NCI-H146 (cell line): Measurements from ENCODE around the gene CYB5D1.
"Not testable (repeated sequence)": the region's sequence is repeated elsewhere in the genome, so short reads cannot be mapped to it uniquely, and the experiment has no call there.

Experiments used
- DNase-seq: peaks from one replicate; lab custom pipeline; 2025; lab: John Stamatoyannopoulos, UW

CYB5D1 gene

GRCh38 chr17:7856011-7856810, 1.6 kb upstream of the CYB5D1 start:
- no peak for DNase-seq

GRCh38 chr17:7856811-7857712, 741 bp upstream of the CYB5D1 start, which contains the start of gene NAA38:
Gene NAA38 (minus strand): TSS chr17:7857559. CDS start chr17:7857463, 96 bp downstream.
- peak; percentile 99 for DNase-seq

GRCh38 chr17:7858522-7858810, 663 bp downstream of the CYB5D1 start:
- no peak for DNase-seq

DNA sequence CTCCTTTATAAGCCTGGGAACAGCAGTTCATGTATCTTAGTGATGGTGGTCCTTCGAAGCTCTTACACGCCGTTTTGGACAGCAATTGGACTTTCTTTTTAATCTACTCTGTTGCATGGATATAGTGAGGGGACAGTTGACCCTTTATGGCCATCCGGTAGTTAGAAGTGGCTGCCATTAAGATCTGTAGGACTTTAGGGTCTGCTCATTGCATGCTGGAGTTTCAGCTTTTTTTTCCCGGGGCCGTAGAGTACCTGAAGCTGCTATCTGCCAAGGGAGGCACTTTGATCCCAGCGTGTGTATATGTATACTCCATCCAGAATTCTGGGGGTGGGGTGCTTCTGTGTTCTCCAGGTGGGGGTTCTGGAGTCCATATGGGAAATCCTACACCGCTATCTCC, 1.2 kb downstream of the CYB5D1 start:
- DNase-seq = no peak

GRCh38 chr17:7862692-7863437, 5.1 kb downstream of the CYB5D1 start:
- DNase-seq = peak; percentile 56

DNA sequence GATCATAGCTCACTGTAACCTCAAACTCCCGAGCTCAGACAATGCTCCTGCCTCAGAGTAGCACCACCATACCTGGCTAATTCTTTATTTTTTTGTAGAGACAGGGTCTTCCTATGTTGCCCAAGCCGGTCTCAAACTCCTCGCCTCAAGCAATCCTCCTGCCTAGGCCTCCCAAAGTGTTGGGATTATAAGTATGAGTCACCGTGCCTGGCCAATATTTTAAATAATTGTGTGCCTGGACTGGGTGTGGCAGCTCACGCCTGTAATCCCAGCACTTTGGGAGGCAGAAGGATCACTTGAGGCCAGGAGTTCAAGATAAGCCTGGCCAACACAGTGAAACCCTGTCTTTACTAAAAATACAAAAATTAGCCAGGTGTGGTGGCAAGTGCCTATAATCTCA, 6.6 kb downstream of the CYB5D1 start:
- not testable (repeated sequence) for DNase-seq

DNA sequence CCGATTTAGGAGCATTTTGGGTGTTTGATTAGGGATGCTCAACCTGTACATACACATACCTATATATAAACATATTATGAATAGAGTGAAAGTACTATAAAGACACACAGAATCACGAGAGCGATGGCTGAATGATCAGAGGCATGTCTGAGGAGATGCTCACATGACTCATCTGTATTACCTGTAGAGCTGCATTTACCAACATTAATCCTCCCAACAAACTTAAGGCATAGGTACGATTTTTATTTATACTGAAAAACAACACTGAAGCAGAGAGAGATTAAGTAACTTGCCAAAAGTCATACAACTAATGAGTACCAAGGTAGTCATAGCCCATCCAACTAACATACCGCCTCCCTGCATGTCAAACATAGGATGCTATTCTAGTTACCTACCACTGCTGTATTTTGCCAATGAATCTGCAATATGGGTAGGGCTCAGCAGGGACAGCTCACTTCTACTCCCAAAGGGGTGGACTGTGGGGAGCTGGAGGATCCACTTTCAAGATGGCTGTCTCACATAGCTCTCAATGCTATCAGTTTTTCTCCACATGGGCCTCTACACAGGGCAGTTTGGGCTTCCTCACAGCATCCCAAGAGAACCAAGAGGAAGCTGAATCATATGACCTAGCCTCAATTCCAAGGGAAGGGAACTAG, 7.3 kb downstream of the CYB5D1 start:
- no peak for DNase-seq

- no peak for DNase-seq
Measured at GRCh38 chr17:7867881-7868329, 10.1 kb downstream of the CYB5D1 start.

- DNase-seq = no peak
Measured at GRCh38 chr17:7873051-7873450, 15.2 kb downstream of the CYB5D1 start.

GRCh38 chr17:7875804-7876370, 18.1 kb downstream of the CYB5D1 start:
- DNase-seq = no peak

DNA sequence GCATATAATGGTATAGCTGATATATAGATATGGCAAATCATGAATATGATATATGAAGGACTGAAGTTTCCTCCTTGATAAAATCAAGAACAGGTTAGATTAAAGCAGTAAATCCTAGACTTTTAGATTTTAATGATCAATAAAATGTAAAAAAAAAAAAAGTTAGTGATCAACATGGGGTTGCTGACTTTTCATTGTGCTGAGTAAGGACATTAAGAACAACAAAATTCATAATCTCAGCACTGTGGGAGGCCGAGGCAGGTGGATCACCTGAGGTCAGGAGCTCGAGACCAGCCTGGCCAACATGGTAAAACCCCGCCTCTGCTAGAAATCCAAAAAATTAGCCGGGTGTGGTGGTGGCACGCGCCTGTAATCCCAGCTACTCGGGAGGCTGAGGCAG, 20.4 kb downstream of the CYB5D1 start:
- no peak for DNase-seq

DNA sequence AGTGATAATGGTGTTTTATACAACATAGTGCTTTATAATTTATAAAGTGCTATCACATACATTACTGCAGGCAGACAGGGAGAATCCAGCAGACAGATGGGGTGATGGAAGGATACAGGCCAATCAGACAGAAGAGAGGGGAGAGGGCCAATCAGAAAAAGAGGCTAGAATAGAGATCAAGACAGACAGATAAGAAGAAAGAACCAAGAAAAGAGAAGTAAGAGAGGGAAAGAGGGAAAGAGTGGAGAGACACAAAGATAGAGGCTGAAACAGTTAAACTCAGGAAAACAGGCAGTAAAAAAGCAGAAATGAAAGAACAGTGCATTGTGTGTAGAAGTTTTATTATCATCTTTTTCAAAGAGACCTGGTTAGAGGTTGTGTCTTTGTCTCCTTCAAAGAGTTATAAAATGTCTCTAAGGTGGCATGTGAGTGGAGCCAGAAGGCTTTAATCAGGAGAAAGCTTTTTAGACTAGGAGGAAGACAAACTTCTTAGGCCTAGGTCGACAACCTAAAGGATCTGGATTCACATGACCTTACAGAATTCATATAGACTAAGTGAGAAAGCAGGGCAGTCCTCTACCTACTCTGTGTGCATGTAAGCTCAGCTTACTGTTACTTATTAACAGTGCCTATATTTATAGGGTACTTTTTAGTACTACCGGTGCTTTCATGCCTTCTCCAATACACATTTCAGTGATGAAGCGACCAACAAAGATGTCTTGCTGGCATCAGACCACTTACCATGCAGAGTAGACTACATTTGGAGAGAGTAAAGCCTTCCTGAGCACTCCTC, 22.5 kb downstream of the CYB5D1 start:
- DNase-seq = no peak

DNA sequence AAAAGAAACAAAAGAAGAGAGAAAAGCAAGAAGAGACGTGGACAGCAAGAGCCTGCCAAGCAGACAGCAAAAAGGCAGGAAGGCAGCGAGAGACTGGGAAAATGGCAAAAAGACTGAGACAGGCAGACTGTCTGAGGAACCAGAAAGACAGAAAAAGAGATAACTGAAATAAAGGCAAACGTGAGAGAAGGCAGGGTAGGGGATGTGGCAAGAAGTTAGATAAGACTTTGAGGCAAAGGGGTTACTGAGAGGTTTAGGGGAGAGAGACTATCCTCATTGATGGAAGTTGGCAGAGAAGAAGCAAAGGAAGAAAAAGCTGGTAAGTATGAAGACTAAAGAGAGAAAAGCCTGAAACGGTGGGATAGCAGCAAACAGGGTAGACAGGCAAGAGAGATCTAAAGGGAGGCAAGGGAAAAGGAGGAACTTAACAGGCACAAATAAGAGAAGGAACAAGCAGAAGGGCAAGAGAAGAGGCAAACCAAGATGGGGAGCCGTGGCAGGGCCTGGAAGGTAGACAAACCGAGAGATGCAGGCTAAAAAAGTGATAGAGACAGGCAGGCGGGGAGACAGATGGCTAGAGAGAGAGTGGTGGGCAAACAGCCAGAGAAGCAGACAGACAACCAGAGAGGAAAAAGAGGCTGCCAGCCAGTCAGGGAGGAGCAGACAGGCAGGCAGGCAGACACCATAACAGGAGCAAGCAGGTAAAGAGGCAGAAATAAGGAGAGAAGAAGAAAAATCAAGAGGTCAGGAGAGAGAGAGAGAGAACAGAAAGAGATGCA, 23.7 kb downstream of the CYB5D1 start:
- no peak for DNase-seq

DNA sequence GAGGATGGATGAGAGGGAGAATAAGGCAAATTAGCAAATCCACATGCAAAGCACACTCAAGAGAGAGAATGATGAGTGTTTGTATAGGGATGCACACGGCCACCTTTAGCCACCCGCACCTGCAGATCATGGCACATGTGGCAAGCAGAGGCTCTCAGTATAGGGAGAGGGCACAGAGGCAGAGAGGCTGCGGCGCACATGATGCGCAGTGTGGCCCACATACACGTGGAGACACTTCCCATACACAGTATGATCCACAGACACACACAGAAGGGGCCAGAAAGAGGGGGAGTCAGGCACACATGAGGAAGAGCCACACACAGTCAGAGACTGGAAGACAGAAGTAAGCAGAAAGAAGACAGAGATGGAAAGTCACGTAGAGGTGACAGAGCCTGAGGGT, 24.3 kb downstream of the CYB5D1 start:
- DNase-seq = no peak

- DNase-seq = no peak
Measured at GRCh38 chr17:7882629-7883028, 24.8 kb downstream of the CYB5D1 start.

DNA sequence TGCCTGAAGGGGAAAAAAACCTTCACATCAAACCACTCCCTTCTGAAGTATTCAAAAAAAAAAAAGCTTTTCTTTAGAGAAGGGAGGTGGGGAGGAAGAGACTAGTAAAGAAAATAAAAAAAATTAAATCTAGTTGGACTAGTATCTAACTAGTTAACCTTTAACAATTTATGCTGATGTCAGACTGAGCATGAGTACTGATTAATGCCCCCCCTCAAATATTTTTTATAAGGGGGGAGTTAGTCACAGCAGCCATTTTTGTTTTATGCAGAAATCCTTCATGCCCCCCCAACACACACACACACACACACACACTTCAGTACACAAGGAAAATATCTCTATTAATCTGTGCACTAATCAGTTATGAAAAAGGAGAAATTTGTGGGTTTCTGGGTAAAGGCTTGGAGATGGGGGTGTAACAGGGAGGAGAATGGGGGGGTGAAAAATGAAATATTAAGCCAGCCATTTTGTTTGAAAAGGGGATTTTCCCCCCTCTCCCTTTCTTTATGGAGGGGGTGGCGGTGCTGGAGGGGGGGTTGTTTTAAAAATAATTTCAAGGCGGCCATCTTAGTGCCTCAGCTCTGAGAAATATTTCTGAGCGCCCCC, 26.1 kb downstream of the CYB5D1 start:
- DNase-seq = peak; percentile 18

DNA sequence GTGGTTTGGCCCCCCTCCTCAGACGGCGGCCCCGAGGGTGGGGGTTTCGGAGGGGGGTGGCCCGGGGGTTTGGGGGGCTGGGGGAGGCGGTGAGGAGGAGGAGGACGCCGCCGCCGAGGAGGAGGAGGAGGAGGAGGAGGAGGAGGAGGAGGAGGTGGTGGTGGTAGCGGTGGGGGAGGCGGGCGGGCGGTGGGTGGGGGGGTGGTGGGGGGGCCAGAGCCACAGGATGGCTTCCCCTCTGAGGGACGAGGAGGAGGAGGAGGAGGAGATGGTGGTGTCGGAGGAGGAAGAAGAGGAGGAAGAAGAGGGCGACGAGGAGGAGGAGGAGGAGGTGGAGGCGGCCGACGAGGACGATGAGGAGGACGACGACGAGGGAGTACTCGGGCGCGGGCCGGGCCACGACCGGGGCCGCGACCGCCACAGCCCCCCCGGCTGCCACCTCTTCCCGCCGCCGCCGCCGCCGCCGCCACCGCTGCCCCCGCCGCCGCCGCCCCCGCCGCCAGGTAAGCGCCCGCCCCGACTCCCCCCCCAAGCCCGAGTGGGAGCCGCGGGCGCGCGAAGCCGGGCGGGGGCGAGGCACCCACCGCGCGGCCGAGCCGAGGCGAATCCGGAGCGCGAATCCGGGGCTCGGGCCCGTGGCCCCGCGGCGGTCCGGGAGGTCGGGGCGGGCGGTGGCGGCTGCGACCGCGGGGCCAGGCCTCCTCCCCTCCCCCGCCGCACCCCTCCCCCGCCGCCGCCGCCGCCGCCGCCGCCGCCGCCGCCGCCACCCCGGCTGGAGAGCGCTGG, 27.0 kb downstream of the CYB5D1 start:
- DNase-seq = peak; percentile 15

GRCh38 chr17:7885367-7886226, 27.8 kb downstream of the CYB5D1 start:
- peak; percentile 67 for DNase-seq
